HEK293 (cell line): ENCODE measurements around the gene WNT7B.

Source experiments
- GFI1B ChIP-seq: fragments of 450-650 bp; formaldehyde crosslinking; IDR thresholded peaks from 2 replicates; pipeline ENCODE4 v1.5.1; 2016; ENCODE audit warnings: missing biosample characterization, missing genetic modification characterization
- GLI4 ChIP-seq: fragments of 450-650 bp; formaldehyde crosslinking; IDR thresholded peaks from 2 replicates; pipeline ENCODE4 v1.5.1; 2016; ENCODE audit warnings: missing biosample characterization, missing genetic modification characterization
- GLIS1 ChIP-seq: fragments of 450-650 bp; formaldehyde crosslinking; IDR thresholded peaks from 2 replicates; pipeline ENCODE4 v1.5.1; 2016; ENCODE audit warnings: missing biosample characterization, missing genetic modification characterization
- KLF9 ChIP-seq: fragments of 450-650 bp; formaldehyde crosslinking; IDR thresholded peaks from 2 replicates; pipeline ENCODE4 v1.5.1; 2016; ENCODE audit warnings: missing biosample characterization, missing genetic modification characterization, low read depth
- PBX3 ChIP-seq: sonication (generic); formaldehyde crosslinking; IDR thresholded peaks from 2 replicates; pipeline ENCODE4 v1.8.1; 2022; ENCODE audit warnings: mild to moderate bottlenecking, moderate library complexity, missing genetic modification reagents
- TRIM28 ChIP-seq: IDR thresholded peaks from 2 replicates; pipeline ENCODE4 v1.6.1; 2011; ENCODE audit warnings: low read length, control low read depth, borderline replicate concordance
- WT1 ChIP-seq: fragments of 450-650 bp; formaldehyde crosslinking; IDR thresholded peaks from 2 replicates; pipeline ENCODE4 v1.5.1; 2016; ENCODE audit warnings: missing biosample characterization, missing genetic modification characterization
- ZBTB20 ChIP-seq: fragments of 450-650 bp; formaldehyde crosslinking; IDR thresholded peaks from 2 replicates; pipeline ENCODE4 v1.5.1; 2016; ENCODE audit warnings: missing biosample characterization, missing genetic modification characterization
- ZNF138 ChIP-seq: fragments of 450-650 bp; formaldehyde crosslinking; IDR thresholded peaks from 2 replicates; pipeline ENCODE4 v1.5.1; 2016; ENCODE audit warnings: missing biosample characterization, missing genetic modification characterization, borderline replicate concordance
- ZNF148 ChIP-seq: fragments of 450-650 bp; formaldehyde crosslinking; IDR thresholded peaks from 2 replicates; pipeline ENCODE4 v1.5.0; 2017; ENCODE audit warnings: missing biosample characterization, missing genetic modification characterization, borderline replicate concordance
- ZNF169 ChIP-seq: fragments of 450-650 bp; formaldehyde crosslinking; IDR thresholded peaks from 2 replicates; pipeline ENCODE4 v1.5.1; 2016; ENCODE audit warnings: missing biosample characterization, missing genetic modification characterization
- ZNF184 ChIP-seq: fragments of 450-650 bp; IDR thresholded peaks from 2 replicates; pipeline ENCODE4 v1.5.1; 2018; ENCODE audit warnings: missing biosample characterization, mild to moderate bottlenecking, missing genetic modification characterization
- ZNF214 ChIP-seq: fragments of 450-650 bp; formaldehyde crosslinking; IDR thresholded peaks from 2 replicates; pipeline ENCODE4 v1.5.1; 2017; ENCODE audit warnings: missing biosample characterization, mild to moderate bottlenecking, missing genetic modification characterization, borderline replicate concordance
- ZNF239 ChIP-seq: fragments of 450-650 bp; formaldehyde crosslinking; IDR thresholded peaks from 2 replicates; pipeline ENCODE4 v1.5.1; 2016; ENCODE audit warnings: missing biosample characterization, missing genetic modification characterization
- ZNF280D ChIP-seq: fragments of 450-650 bp; formaldehyde crosslinking; IDR thresholded peaks from 2 replicates; pipeline ENCODE4 v1.5.1; 2016; ENCODE audit warnings: missing biosample characterization, missing genetic modification characterization
- ZNF350 ChIP-seq: fragments of 450-650 bp; formaldehyde crosslinking; IDR thresholded peaks from 2 replicates; pipeline ENCODE4 v1.5.0; 2017; ENCODE audit warnings: missing biosample characterization, mild to moderate bottlenecking, missing genetic modification characterization
- ZNF48 ChIP-seq: fragments of 450-650 bp; formaldehyde crosslinking; IDR thresholded peaks from 2 replicates; pipeline ENCODE4 v1.5.1; 2016; ENCODE audit warnings: missing biosample characterization, missing genetic modification characterization
- ZNF544 ChIP-seq: fragments of 450-650 bp; formaldehyde crosslinking; IDR thresholded peaks from 2 replicates; pipeline ENCODE4 v1.5.0; 2017; ENCODE audit warnings: missing biosample characterization, missing genetic modification characterization
- ZNF585B ChIP-seq: fragments of 450-650 bp; formaldehyde crosslinking; IDR thresholded peaks from 2 replicates; pipeline ENCODE4 v1.5.1; 2016; ENCODE audit warnings: missing biosample characterization, missing genetic modification characterization
- ZNF610 ChIP-seq: fragments of 450-650 bp; formaldehyde crosslinking; IDR thresholded peaks from 2 replicates; pipeline ENCODE4 v1.5.1; 2016; ENCODE audit warnings: missing biosample characterization, missing genetic modification characterization, borderline replicate concordance
- ZNF670 ChIP-seq: fragments of 450-650 bp; formaldehyde crosslinking; IDR thresholded peaks from 2 replicates; pipeline ENCODE4 v1.5.1; 2016; ENCODE audit warnings: missing biosample characterization, missing genetic modification characterization, low read depth
- ZNF76 ChIP-seq: fragments of 450-650 bp; formaldehyde crosslinking; IDR thresholded peaks from 2 replicates; pipeline ENCODE4; 2016; ENCODE audit warnings: low read depth, missing biosample characterization, missing genetic modification characterization, borderline replicate concordance
- ZNF785 ChIP-seq: fragments of 450-650 bp; formaldehyde crosslinking; IDR thresholded peaks from 2 replicates; pipeline ENCODE4 v1.5.1; 2016; ENCODE audit warnings: missing biosample characterization, missing genetic modification characterization
- ZSCAN23 ChIP-seq: fragments of 450-650 bp; formaldehyde crosslinking; IDR thresholded peaks from 2 replicates; pipeline ENCODE4 v1.5.1; 2016; ENCODE audit warnings: missing biosample characterization, missing genetic modification characterization
- TF ChIP-seq, protein P1 (sequence below): fragments of 450-650 bp; formaldehyde crosslinking; IDR thresholded peaks from 2 replicates; pipeline ENCODE4 v1.5.1; 2016; ENCODE audit warnings: missing biosample characterization, missing genetic modification characterization
- TF ChIP-seq, protein P2 (sequence below): fragments of 450-650 bp; formaldehyde crosslinking; IDR thresholded peaks from 2 replicates; pipeline ENCODE4 v1.5.1; 2016; ENCODE audit warnings: missing biosample characterization, missing genetic modification characterization, borderline replicate concordance

Gene WNT7B

GRCh38 chr22:45887202-45888131, 89.5 kb downstream of the WNT7B start (continued):
- TF ChIP-seq ZNF280D (tag by site-specific recombination): no peak
- no peak for TF ChIP-seq TRIM28
- TF ChIP-seq ZBTB20 (tag by site-specific recombination): no peak
- TF ChIP-seq PBX3 (CRISPR knock-in tag): no peak
- TF ChIP-seq ZNF785 (tag by site-specific recombination): no peak
- no peak for TF ChIP-seq WT1 (tag by site-specific recombination)
- TF ChIP-seq ZNF585B (tag by site-specific recombination): no peak
- no peak for TF ChIP-seq KLF9 (tag by site-specific recombination)
- no peak for TF ChIP-seq ZNF138
- TF ChIP-seq, protein P1, sequence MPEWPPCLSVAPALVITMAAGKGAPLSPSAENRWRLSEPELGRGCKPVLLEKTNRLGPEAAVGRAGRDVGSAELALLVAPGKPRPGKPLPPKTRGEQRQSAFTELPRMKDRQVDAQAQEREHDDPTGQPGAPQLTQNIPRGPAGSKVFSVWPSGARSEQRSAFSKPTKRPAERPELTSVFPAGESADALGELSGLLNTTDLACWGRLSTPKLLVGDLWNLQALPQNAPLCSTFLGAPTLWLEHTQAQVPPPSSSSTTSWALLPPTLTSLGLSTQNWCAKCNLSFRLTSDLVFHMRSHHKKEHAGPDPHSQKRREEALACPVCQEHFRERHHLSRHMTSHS: no peak
- peak; percentile 77; the same call in 1 of the 2 replicates for TF ChIP-seq GLI4 (tag by site-specific recombination)
- TF ChIP-seq GFI1B: no peak
- TF ChIP-seq ZNF544 (tag by site-specific recombination): no peak
- no peak for TF ChIP-seq ZNF76 (tag by site-specific recombination)
- no peak for TF ChIP-seq ZNF610 (tag by site-specific recombination)
- TF ChIP-seq ZNF48 (tag by site-specific recombination): no peak
- TF ChIP-seq ZNF184 (tag by site-specific recombination): no peak
- no peak for TF ChIP-seq ZNF350
- no peak for TF ChIP-seq ZNF169 (tag by site-specific recombination)
- peak; percentile 46; the same call in 1 of the 2 replicates for TF ChIP-seq ZNF148
- TF ChIP-seq, protein P2, sequence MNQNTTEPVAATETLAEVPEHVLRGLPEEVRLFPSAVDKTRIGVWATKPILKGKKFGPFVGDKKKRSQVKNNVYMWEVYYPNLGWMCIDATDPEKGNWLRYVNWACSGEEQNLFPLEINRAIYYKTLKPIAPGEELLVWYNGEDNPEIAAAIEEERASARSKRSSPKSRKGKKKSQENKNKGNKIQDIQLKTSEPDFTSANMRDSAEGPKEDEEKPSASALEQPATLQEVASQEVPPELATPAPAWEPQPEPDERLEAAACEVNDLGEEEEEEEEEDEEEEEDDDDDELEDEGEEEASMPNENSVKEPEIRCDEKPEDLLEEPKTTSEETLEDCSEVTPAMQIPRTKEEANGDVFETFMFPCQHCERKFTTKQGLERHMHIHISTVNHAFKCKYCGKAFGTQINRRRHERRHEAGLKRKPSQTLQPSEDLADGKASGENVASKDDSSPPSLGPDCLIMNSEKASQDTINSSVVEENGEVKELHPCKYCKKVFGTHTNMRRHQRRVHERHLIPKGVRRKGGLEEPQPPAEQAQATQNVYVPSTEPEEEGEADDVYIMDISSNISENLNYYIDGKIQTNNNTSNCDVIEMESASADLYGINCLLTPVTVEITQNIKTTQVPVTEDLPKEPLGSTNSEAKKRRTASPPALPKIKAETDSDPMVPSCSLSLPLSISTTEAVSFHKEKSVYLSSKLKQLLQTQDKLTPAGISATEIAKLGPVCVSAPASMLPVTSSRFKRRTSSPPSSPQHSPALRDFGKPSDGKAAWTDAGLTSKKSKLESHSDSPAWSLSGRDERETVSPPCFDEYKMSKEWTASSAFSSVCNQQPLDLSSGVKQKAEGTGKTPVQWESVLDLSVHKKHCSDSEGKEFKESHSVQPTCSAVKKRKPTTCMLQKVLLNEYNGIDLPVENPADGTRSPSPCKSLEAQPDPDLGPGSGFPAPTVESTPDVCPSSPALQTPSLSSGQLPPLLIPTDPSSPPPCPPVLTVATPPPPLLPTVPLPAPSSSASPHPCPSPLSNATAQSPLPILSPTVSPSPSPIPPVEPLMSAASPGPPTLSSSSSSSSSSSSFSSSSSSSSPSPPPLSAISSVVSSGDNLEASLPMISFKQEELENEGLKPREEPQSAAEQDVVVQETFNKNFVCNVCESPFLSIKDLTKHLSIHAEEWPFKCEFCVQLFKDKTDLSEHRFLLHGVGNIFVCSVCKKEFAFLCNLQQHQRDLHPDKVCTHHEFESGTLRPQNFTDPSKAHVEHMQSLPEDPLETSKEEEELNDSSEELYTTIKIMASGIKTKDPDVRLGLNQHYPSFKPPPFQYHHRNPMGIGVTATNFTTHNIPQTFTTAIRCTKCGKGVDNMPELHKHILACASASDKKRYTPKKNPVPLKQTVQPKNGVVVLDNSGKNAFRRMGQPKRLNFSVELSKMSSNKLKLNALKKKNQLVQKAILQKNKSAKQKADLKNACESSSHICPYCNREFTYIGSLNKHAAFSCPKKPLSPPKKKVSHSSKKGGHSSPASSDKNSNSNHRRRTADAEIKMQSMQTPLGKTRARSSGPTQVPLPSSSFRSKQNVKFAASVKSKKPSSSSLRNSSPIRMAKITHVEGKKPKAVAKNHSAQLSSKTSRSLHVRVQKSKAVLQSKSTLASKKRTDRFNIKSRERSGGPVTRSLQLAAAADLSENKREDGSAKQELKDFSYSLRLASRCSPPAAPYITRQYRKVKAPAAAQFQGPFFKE: no peak
- TF ChIP-seq ZNF239 (tag by site-specific recombination): no peak
- TF ChIP-seq ZNF214 (tag by site-specific recombination): no peak
- no peak for TF ChIP-seq ZSCAN23 (tag by site-specific recombination)
- no peak for TF ChIP-seq ZNF670 (tag by site-specific recombination)
- no peak for TF ChIP-seq GLIS1 (tag by site-specific recombination)
- TF ChIP-seq, all 188 proteins: peak for 11
